Hepatocyte (in vitro differentiated cells): Measurements from ENCODE around the gene CATSPER1. TPM values are rescaled to one million over a fixed set of nuclear protein-coding genes. Genes with fewer than 3 reads are reported as not detected.

ENCODE experiments used
- DNase-seq: peaks from one replicate; pipeline ENCODE4 v3.0.0-alpha.2; 2016; ENCODE audit warnings: low spot score
- H2AFZ ChIP-seq: fragments of 200-600 bp; sonication (generic); 2 replicates; pipeline ENCODE4 v1.6.0; 2016; ENCODE audit warnings: antibody characterized with exemption, mild to moderate bottlenecking
- H3K27ac ChIP-seq: fragments of 200-600 bp; sonication (generic); 2 replicates; pipeline ENCODE4 v1.5.1; 2016; ENCODE audit warnings: mild to moderate bottlenecking
- H3K27me3 ChIP-seq: fragments of 200-600 bp; sonication (generic); 2 replicates; pipeline ENCODE4 v1.6.1; 2016
- H3K36me3 ChIP-seq: fragments of 200-600 bp; sonication (generic); replicated peaks from 2 replicates; pipeline ENCODE4 v1.5.1; 2016; ENCODE audit warnings: low read depth; ENCODE audit not compliant: insufficient read depth
- H3K4me1 ChIP-seq: fragments of 200-600 bp; sonication (generic); 2 replicates; pipeline ENCODE4 v1.5.1; 2016; ENCODE audit warnings: mild to moderate bottlenecking, moderate library complexity; ENCODE audit not compliant: insufficient read depth
- H3K4me2 ChIP-seq: fragments of 200-600 bp; sonication (generic); 2 replicates; pipeline ENCODE4 v1.6.0; 2016
- H3K4me3 ChIP-seq: fragments of 200-600 bp; sonication (generic); 2 replicates; pipeline ENCODE4 v1.5.1; 2016; ENCODE audit warnings: mild to moderate bottlenecking
- H3K79me2 ChIP-seq: fragments of 200-600 bp; sonication (generic); 2 replicates; pipeline ENCODE4 v1.6.0; 2017; ENCODE audit warnings: mild to moderate bottlenecking
- H3K9me2 ChIP-seq: fragments of 200-600 bp; sonication (generic); replicated peaks from 2 replicates; pipeline ENCODE4 v1.6.0; 2017; ENCODE audit warnings: mild to moderate bottlenecking; ENCODE audit not compliant: insufficient read depth
- H3K9me3 ChIP-seq: fragments of 200-600 bp; sonication (generic); 2 replicates; pipeline ENCODE4 v1.5.1; 2016; ENCODE audit warnings: low read depth, mild to moderate bottlenecking
- H4K20me1 ChIP-seq: fragments of 200-600 bp; sonication (generic); 2 replicates; pipeline ENCODE4 v1.6.0; 2016; ENCODE audit warnings: mild to moderate bottlenecking; ENCODE audit not compliant: insufficient read depth, poor library complexity, severe bottlenecking
- EZH2 ChIP-seq: fragments of 200-600 bp; sonication (generic); IDR thresholded peaks from 2 replicates; pipeline ENCODE4 v1.6.1; 2016; ENCODE audit warnings: antibody characterized with exemption, mild to moderate bottlenecking, borderline replicate concordance
- EZH2phosphoT487 ChIP-seq: fragments of 200-600 bp; sonication (generic); IDR thresholded peaks from one replicate; pipeline ENCODE4 v1.6.1; 2018; ENCODE audit warnings: antibody characterized with exemption, mild to moderate bottlenecking, low read depth, moderate library complexity; ENCODE audit not compliant: unreplicated experiment, severe bottlenecking
- WGBS: methylation state at CpG from one replicate; pipeline ENCODE4 v1.1.6; 2016; ENCODE audit warnings: low lambda C conversion rate; ENCODE audit errors: missing lambda C conversion rate; 5-methylcytosine and 5-hydroxymethylcytosine counted together
- polyA plus RNA-seq: library from polyadenylated mRNA; unstranded; fragments of >200 nt; fragmentation: Nextera tagmentation; extraction: Ambion mirVana; gene quantifications from 2 replicates; pipeline ENCODE4 v1.2.1, GENCODE V29; 2016
- total RNA-seq: library from RNA; depleted of rRNA; stranded (reverse); fragments of >200 nt; gene quantifications from 2 replicates; pipeline ENCODE4 v1.2.3, GENCODE V29; 2014
- TF ChIP-seq, protein P1 (sequence below): fragments of 200-600 bp; sonication (generic); IDR thresholded peaks from 2 replicates; pipeline ENCODE4 v1.5.1; 2016; ENCODE audit warnings: antibody characterized with exemption, mild to moderate bottlenecking; ENCODE audit not compliant: poor library complexity

CATSPER1 gene
- total and polyA plus RNA-seq, 2 experiments from 2014 or later, result not detected

DNA sequence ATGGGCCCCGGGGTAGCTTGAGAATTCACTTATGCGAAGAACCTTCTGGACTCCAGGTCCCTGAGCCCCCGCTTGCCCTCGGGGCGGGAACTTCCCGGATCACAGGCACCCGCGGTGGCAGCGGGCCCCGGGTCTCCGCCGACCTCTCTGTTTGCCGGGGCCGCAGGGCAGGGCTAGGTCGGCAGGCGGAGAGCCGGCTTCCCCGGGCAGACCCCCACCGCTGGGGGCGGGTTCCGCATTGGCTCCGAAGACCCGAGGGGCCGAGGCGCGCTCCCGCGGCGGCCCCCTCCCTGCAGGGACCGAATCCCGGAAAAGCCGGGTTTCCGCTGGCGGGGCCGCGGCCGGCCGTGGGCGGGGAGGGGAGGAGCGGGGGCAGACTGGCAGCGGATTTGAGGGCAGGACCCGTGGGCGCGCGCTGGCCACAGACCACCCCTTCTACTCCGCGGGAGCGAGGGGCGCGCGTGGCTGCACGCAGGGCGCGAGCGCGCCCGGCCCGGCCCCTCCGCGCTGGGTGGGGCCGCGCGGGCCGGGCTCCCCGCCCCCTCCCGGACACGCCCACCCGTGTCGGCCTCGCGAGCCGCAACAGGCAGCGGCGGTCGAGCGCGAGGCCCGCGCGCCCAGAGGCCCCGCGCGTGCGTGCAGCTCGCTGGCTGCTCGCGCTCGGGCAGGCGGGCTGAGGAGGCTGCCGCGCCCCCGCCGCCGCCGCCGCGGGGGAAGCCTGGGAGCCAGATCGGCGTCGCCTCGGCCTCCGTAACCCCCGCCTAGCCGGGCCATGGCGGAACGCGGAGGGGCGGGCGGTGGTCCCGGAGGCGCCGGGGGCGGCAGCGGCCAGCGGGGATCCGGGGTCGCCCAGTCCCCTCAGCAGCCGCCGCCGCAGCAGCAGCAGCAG, 43.7 kb upstream of the CATSPER1 start, which contains the start of gene PACS1:
TSS of gene PACS1 (plus strand) at position 558 of the 889 bp plus-strand sequence. CDS start at position 773, 215 bp downstream.
- WGBS, result 2% methylated on average over 48 of the region's 120 CpGs
- peak; percentile 92 for DNase-seq
- Histone ChIP-seq H3K27me3 (no peaks in the 10 kb centered on the region), H2AFZ (peak within 1 kb of the TSS; percentile 56), H3K4me2 (peak within 1 kb of the TSS; percentile 88), H4K20me1 (peaks cover 6% of the 10 kb centered on the region), H3K9me2 (no peaks in the 10 kb centered on the region), H3K4me1 (peaks cover 11% of the 10 kb centered on the region), H3K27ac (peak within 1 kb of the TSS; percentile 97), H3K79me2 (peaks cover 52% of the 10 kb centered on the region), H3K9me3 (no peaks in the 10 kb centered on the region), H3K4me3 (peak within 1 kb of the TSS; percentile 95), H3K36me3 (peaks cover 3% of the 10 kb centered on the region)
- TF ChIP-seq EZH2phosphoT487 (no peak), EZH2 (no peak)
- TF ChIP-seq, protein P1, sequence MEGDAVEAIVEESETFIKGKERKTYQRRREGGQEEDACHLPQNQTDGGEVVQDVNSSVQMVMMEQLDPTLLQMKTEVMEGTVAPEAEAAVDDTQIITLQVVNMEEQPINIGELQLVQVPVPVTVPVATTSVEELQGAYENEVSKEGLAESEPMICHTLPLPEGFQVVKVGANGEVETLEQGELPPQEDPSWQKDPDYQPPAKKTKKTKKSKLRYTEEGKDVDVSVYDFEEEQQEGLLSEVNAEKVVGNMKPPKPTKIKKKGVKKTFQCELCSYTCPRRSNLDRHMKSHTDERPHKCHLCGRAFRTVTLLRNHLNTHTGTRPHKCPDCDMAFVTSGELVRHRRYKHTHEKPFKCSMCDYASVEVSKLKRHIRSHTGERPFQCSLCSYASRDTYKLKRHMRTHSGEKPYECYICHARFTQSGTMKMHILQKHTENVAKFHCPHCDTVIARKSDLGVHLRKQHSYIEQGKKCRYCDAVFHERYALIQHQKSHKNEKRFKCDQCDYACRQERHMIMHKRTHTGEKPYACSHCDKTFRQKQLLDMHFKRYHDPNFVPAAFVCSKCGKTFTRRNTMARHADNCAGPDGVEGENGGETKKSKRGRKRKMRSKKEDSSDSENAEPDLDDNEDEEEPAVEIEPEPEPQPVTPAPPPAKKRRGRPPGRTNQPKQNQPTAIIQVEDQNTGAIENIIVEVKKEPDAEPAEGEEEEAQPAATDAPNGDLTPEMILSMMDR, result no peak

DNA sequence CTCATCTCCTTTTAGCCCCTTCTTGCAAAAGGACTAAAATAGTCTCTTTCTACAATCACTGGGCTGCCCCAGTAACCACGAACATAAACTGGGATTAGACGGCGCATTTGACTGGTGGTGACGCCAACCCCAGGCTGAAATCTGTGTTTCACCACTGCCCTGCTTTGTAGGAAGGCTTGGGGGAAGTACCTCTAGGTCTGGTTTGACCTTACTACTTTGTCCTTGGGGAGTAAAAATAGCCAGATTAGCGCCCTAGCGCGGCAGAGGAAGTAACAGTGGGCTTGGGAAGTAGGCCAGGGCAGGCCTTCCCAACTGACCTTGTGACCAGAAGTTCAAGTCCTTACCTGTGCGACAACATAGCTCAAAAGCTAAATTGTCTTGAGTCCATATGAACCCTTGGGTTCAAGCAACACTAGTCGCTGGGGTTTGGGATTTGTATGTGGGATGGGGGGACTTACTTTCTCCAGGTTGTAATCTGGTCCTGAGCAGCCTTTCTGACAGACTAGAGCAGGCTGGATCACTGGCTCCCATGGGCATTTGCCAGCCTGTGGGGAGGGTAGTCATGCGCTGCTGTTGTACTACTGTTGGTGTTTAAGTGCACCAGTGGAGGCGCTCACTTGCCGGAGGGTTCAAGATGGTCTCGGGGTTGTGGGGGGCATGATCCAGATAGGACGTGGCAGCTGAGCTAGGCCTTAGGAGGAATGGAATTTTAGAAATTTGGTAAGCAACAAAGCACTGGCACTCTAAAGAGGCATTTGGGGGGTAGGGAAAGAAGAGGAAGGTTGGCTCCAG, 42.8 kb upstream of the CATSPER1 start:
- Histone ChIP-seq H2AFZ (peak overlapping the region; percentile 56), H3K4me2 (peak overlapping the region; percentile 88), H3K27ac (peak overlapping the region; percentile 97), H3K9me3 (no peaks in the 10 kb centered on the region), H3K4me3 (peak overlapping the region; percentile 53), H3K4me1 (peaks cover 11% of the 10 kb centered on the region), H3K79me2 (peaks cover 48% of the 10 kb centered on the region), H3K36me3 (peaks cover 3% of the 10 kb centered on the region), H3K27me3 (no peaks in the 10 kb centered on the region), H3K9me2 (no peaks in the 10 kb centered on the region), H4K20me1 (peaks cover 6% of the 10 kb centered on the region)
- WGBS, result 72% methylated on average over 14 of the region's 14 CpGs
- DNase-seq, result peak; percentile 52
- TF ChIP-seq, protein P1, result no peak
- TF ChIP-seq EZH2, result no peak
- no peak for TF ChIP-seq EZH2phosphoT487

DNA sequence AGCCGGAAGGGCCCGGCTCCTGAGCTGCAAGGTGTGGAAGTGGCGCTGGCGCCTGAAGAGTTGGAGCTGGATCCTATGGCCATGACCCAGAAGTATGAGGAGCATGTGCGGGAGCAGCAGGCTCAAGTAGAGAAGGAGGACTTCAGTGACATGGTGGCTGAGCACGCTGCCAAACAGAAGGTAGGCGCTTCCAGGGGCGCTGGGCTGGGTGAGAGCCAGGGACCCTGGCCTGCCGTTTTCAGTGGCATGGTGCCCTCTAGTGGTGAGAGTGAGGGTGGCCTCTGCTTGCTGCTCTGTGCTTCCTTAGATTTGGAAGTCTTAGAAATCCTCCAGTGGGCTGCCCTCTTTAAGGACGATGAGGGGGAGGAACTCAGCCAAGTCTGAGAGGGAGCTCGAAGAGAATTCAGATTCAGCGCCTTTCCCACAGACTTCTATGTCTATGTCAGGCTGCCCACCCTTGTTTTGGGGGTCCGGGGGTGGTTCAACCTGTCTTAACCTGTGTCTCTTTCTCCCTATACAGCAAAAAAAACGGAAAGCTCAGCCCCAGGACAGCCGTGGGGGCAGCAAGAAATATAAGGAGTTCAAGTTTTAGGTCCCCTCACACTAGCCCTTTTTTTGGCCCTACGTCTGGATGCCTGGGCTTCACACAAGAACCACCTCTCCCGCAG, 42.0 kb upstream of the CATSPER1 start:
- 69% methylated on average over 17 of the region's 17 CpGs for WGBS
- H3K27ac ChIP-seq, result peak overlapping the region; percentile 97
- no peaks in the 10 kb centered on the region for H3K9me3 ChIP-seq
- H3K4me2 ChIP-seq, result no peak overlapping the region
- H4K20me1 ChIP-seq, result peaks cover 5% of the 10 kb centered on the region
- H3K4me3 ChIP-seq, result no peak overlapping the region
- no peaks in the 10 kb centered on the region for H3K27me3 ChIP-seq
- H2AFZ ChIP-seq, result no peak overlapping the region
- H3K9me2 ChIP-seq, result no peaks in the 10 kb centered on the region
- H3K79me2 ChIP-seq, result peaks cover 45% of the 10 kb centered on the region
- peak; percentile 86 for DNase-seq
- peaks cover 7% of the 10 kb centered on the region for H3K36me3 ChIP-seq
- TF ChIP-seq EZH2, result no peak
- TF ChIP-seq, protein P1, result peak; percentile 90
- H3K4me1 ChIP-seq, result peaks cover 11% of the 10 kb centered on the region
